ENCODE measurements around the gene NHEJ1.
"Not testable (repeated sequence)": the region's sequence is repeated elsewhere in the genome, so short reads cannot be mapped to it uniquely, and the experiment has no call there.

The NHEJ1 gene, protein sequence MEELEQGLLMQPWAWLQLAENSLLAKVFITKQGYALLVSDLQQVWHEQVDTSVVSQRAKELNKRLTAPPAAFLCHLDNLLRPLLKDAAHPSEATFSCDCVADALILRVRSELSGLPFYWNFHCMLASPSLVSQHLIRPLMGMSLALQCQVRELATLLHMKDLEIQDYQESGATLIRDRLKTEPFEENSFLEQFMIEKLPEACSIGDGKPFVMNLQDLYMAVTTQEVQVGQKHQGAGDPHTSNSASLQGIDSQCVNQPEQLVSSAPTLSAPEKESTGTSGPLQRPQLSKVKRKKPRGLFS

DNA sequence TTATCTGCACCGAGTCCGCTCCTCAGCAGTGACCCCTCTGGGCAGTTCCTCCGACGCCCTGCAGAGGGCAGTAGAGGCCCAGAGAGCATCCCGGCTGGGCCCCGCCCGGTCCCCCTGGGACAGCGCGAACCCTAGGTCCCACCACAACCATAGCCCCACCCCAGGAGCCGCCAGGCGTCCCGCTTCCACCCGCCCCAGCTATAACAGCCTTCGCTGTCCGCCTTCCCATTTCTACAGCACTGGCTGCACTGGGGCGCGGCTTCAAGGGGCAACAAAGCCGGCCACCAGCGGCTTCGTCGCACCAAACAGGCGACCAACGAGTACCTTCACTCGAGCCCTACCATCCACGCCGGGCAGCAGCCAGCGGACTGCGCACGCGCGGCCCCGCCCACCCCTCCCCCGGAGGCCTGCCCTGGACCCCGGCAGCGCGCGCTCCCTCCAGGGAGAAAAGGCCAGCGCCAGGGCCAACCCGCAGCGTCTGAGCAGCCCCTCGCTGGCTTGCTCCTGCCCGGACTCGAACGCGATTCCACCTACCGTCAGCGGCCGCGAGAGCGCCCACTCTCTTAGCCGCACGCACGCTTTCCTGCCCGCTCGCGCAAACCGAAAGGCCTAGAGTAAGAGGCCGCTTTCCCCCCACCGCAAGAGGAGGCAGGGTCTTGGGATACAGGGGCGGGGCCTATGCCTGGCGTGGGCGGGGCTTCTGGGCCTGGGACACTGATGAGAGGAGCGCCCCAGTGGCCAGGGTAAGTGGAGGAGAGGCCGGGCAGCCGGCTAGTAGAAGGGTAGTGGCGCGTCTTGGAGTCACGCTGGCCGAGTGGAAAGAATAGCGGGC, at the start of gene NHEJ1:
NHEJ1 (minus strand) TSS at position 630 of the 832 bp plus-strand sequence. CDS start 2,453 bp downstream, outside the sequence.
- DNase-seq, result peak; percentile 96

GRCh38 chr2:219209236-219210195, 48.9 kb upstream of the NHEJ1 start:
- no peak for DNase-seq

- DNase-seq, result peak; percentile 36
Measured at GRCh38 chr2:219207884-219208740, 47.5 kb upstream of the NHEJ1 start.

DNA sequence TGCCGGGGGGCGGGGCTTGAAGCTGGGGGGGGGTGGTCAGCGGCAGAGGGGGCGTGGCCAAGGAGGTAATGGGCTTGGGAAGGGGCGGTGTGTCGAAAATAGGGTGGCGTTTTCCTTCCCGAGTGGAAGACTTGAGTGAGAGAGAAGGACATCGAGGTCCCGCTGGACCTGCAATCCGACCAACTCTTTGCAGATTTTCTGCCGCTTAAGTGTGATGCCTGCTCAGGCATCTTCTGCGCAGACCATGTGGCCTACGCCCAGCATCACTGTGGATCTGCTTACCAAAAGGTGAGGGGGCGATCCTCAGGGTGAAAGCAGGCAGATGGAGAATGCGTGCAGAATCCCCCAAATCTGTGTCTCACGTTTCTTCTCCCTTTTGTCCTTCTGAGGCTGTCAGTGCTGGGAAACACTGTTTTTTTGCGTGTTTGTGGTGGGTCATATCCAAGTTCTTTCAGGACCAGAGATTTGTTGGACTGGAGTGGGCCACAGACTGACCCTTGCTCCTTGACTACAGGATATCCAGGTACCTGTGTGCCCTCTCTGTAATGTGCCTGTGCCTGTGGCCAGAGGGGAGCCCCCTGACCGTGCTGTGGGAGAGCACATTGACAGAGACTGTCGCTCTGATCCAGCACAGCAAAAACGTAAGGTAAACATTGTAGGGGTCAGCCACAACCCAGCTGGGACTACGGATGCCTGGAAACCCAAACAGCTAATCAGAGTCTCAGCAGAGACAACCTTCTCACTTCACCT, 46.7 kb upstream of the NHEJ1 start:
- no peak for DNase-seq

DNA sequence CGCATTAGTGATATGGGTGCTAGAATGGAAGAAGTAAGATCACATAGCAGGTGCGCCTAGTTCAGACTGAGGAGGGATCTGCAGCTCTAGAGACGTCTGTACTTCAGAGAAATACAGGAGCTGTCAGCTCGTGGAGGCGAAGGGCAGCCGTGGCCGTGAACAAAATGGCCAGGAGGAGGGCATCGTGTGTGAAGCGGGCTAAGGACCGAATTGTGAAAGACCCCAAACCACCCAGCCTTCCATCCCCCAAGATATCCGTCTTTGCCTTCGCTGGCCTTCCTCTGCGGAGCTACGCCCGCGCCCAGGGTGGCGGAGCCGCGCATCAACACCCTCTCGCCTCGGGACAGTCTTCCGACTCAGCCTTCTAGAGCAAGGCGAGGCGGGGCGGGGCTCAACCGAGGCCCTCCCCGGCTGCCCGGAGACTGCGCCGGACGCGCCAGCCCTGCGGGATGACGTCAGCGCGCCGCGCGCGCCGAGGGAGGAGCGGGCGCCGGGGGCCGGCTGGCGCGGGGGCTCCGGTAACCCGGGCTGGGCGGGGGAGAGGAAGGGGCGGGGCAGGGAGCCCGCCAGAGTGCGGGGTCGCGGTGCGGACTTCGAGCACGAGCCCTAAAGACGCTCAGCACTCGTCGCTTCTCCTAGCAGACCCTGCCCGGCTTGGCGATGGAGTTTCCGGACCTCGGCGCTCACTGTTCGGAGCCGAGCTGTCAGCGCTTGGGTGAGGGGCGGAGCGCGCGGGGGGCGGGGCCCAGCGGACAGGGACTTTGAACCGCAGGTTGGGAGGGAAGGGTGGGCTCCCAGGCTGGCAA, 45.9 kb upstream of the NHEJ1 start, which contains the start of gene ZFAND2B:
ZFAND2B (plus strand) TSS at position 455 of the 806 bp plus-strand sequence; CDS start at position 661, 206 bp downstream.
- DNase-seq, result peak; percentile 97

DNA sequence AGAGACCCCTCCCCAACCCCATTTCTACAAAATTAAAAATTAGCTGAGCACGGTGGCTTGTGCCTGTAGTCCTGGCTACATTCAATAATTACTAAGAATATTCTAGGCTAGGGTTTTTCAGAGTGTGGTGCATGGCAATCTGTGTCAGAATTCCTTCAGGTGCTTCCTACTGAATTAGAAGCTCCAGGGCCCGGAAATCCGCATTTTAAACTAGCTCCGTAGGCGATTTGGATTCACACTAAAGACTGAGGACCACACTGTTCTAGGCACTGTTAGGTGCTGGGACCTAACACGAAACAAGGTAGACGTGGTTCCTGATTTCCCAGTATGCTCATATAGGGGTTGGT, 45.3 kb upstream of the NHEJ1 start:
- no peak for DNase-seq

DNA sequence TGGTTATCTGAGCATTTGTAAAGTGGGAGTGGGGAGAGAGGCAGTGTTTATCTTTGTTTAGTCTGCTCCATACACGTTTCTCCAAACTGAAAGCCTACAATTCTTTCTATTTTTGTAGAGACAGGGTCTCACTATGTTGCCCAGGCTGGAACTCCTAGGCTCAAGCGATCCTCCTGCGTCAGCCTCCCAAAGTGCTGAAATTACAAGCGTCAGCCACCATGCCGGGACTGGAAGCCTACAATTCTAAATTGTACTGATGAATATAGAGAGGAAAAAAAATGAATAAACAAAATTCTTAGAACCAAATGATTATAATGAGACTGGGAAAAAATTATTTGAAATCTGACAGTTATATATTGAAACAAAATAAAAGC, 44.5 kb upstream of the NHEJ1 start:
- no peak for DNase-seq

DNA sequence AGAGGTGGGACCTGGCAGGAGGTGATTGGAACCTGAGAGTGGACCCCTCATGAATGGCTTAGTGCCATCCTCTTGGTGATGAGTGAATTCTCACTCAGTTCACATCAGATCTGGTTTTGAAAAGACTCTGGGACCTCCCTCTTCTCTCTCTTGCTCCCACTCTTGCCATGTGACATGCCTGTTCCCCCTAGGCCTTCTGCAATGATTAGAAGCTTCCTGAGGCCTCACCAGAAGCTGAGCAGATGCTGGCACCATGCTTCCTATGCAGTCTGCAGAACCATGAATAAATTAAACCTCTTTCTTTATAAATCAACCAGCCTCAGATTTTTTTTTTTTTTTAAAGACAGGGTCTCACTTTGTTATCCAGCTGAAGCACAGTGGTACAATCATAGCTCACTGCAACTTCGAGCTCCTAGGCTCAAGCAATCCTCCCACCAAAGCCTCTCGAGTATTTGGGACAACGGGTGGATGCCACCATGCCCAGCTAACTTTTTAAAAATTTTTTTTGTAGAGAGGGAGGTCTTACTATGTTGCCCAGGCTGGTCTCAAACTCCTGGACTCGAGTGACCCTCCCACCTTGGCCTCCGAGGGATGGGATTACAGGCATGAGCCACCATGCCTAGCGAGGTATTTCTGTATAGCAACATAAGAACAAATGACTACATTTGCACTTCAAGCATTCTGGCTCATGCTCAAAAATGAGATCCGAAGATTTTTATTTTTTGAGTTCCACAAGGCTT, 44.0 kb upstream of the NHEJ1 start:
- DNase-seq, result no peak

DNA sequence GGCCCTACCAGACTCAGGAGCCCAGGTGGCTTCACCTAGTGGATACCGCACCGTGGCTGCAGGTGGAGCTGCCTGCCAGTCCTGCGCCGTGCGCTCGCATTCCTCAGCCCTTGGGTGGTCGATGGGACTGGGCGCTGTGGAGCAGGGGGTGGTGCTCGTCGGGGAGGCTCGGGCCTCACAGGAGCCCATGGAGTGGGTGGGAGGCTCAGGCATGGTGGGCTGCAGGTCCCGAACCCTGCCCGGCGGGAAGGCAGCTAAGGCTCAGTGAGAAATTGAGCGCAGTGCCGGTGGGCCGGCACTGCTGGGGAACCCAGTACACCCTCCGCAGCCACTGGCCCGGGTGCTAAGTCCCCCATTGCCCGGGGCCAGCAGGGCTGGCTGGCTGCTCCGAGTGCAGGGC, 40.7 kb upstream of the NHEJ1 start:
- DNase-seq, result not testable (repeated sequence)

DNA sequence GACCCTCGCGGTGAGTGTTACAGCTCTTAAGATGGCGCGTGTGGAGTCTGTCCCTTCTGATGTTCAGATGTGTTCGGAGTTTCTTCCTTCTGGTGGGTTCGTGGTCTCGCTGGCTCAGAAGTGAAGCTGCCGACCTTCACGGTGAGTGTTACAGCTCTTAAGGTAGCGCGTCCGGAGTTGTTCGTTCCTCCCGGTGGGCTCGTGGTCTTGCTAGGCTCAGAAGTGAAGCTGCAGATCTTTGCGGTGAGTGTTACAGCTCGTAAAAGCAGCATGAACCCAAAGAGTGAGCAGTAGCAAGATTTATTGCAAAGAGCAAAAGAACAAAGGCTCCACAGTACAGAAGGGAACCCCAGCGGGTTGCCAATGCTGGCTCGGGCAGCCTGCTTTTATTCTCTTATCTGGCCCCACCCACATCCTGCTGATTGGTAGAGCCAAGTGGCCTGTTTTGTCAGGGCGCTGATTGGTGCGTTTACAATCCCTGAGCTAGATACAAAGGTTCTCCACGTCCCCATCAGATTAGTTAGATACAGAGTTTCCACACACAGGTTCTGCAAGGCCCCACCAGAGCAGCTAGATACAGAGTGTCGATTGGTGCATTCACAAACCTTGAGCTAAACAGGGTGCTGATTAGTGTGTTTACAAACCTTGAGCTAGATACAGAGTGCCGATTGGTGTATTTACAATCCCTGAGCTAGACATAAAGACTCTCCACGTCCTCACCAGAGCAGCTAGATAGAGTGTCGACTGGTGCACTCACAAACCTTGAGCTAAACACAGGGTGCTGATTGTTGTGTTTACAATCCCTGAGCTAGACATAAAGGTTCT, 40.1 kb upstream of the NHEJ1 start:
- DNase-seq, result not testable (repeated sequence)

DNA sequence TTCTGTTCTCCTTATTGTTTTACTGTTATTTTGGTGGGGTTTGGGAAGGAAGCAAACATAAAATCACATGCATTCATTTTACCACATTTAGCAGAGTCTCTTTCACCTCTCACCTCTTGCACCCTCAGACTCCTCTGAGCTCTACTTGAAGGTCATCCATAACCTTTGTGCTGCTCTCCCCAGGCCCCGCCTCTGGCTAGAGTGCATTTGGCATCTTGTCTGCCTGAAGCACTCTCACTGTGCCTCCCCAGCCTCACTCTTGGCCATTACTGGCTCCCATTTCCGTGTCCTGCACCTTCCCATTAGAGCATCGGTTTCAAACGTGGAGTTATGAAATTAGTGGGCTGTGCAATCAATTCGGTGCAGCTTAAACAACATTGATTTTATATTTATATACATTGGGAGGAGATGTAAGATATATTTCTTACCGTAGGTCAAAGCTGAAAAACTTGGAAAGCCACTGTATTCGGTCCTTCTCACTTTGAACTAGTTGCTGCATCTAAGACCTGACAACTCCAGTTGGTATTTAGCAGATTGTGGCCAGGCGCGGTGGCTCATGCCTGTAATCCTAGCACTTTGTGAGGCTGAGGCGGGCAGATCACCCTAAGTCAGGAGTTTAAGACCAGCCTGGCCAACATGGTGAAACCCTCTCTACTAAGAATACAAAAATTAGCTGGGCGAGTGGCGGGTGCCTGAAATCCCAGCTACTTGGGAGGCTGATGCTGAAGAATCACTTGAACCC, 39.0 kb upstream of the NHEJ1 start:
- no peak for DNase-seq

- no peak for DNase-seq
Measured at GRCh38 chr2:219198974-219199373, 38.4 kb upstream of the NHEJ1 start.

DNA sequence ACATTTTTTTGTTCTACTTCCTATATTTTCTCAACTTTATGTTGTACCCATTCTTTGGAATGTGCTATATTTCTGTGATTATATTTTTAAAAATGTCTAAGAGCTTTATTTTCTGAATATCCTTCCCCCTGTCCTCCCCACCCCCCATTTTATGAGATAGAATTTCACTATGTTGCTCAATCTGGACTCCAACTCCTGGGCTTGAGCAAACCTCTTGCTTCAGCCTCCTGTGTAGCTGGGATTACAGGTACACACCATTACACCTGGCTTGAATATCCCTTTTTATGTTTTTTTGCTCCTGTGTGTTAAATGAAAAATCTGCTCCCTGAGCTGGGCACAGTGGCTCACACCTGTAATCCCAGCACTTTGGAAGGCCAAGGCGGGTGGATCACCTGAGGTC, 36.8 kb upstream of the NHEJ1 start:
- no peak for DNase-seq

DNA sequence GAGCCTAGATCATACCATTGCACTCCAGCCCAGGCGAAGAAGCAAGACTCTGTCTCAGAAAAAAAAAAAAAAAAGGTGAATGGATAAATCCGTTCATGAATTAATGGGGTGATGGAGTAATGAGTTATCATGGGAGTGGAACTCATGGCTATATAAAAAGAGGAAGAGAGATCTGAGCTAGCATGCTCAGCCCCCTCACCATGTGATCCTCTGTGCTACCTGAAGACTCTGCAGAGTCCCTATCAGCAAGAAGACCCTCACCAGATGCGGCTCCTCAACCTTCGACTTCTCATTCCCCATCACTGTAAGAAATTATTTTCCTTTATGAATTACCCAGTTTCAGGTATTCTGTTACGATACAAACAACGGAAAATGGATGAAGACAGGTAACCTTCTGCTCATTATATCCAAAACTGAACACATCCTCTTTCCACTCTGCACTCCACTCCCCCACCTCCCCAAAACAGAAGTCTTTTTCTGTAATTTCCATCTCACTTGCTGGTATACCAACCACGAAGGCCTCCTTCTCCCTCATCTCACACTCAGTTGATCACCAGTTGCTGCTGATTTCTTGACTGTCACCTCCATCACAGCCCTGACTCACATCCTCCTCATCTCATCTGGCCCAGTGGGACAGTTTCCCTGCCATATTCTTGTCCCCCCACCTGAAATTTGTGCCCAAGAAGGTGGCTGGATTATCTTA, 26.3 kb upstream of the NHEJ1 start:
- DNase-seq, result no peak

DNA sequence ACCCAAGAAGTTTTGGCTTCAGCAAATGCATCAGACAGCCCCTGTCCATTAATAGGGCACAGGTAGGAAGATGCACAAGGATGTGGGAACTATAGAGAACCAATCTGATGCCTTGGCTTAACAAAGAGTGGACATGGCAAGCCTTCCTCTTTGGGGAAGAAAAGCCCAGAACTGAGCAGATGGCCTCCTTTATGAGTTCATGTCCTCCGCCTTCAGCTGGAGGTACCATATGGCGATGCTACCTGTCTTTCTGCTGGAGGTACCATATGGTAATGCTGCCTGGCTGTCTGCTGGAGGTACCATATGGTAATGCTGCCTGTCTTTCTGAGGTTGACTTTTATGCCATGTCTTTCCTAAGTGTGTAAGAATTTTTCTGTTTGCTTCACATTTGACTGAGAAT, 23.5 kb upstream of the NHEJ1 start:
- DNase-seq, result peak; percentile 94

GRCh38 chr2:219183151-219183772, 22.6 kb upstream of the NHEJ1 start:
- DNase-seq, result no peak
